A549 (cell line): Measurements from ENCODE around the gene TIGD1. TPM values are rescaled to one million over a fixed set of nuclear protein-coding genes. Genes with fewer than 3 reads are reported as not detected.

Experiments used
- ATAC-seq, 2 experiments: fragments of 200-7000 bp in 1 of 2; fragments of >200 bp in 1 of 2; cut with Nextera tagmentation in 1 of 2; cut with Tn5 transposase in 1 of 2; 3 replicates each; pipeline versions ENCODE4 v1.8.0 to v1.9.1; 2018 to 2020; ENCODE audit warnings: mild to moderate bottlenecking in 1 of 2, moderate library complexity in 1 of 2
- CTCF ChIA-PET: fragments of 300-600 bp; sonication (Branson Sonifier 250); formaldehyde crosslinking; extraction: SDS; loops from one replicate; lab custom pipeline; 2021; ENCODE audit warnings: antibody characterized with exemption, inconsistent platforms; lab: Yijun Ruan, JAX
- POLR2A ChIA-PET: fragments of 350-600 bp; formaldehyde crosslinking; extraction: SDS; loops from one replicate; lab custom pipeline; 2021; ENCODE audit warnings: antibody characterized with exemption, inconsistent platforms; lab: Yijun Ruan, JAX
- DNase-seq, 2 experiments: peaks; one replicate each; pipeline versions ENCODE4 v3.0.0 to v3.0.0-alpha.2; 2011 to 2016; ENCODE audit warnings: low read depth in 1 of 2, low spot score in 1 of 2
- FAIRE-seq: peaks from 2 replicates; lab custom pipeline; 2011; peaks lifted over from hg19 to GRCh38; lab: Jason Lieb, UNC
- H3K27ac ChIP-seq, 2 experiments: fragments of >200 bp; sonication (Bioruptor Twin); formaldehyde crosslinking; 3 replicates each; pipeline ENCODE4 v1.5.1; 2016 to 2017
- H3K4me1 ChIP-seq: fragments of >200 bp; sonication (Bioruptor Twin); formaldehyde crosslinking; 3 replicates; pipeline ENCODE4 v1.6.1; 2016
- H3K4me2 ChIP-seq: fragments of >200 bp; sonication (Bioruptor Twin); formaldehyde crosslinking; 3 replicates; pipeline ENCODE4 v1.6.1; 2016
- H3K4me3 ChIP-seq: fragments of >200 bp; sonication (Bioruptor Twin); formaldehyde crosslinking; 3 replicates; pipeline ENCODE4 v1.5.1; 2016
- H3K9me3 ChIP-seq: fragments of >200 bp; sonication (Bioruptor Twin); formaldehyde crosslinking; 3 replicates; pipeline ENCODE4 v1.6.1; 2016
- BCL3 ChIP-seq: fragments of >200 bp; sonication (Bioruptor Twin); formaldehyde crosslinking; IDR thresholded peaks from 3 replicates; pipeline ENCODE4 v1.6.1; 2016
- CBX8 ChIP-seq: fragments of 200-600 bp; sonication (generic); IDR thresholded peaks from 2 replicates; pipeline ENCODE4 v1.6.1; 2016
- CEBPB ChIP-seq, 2 experiments: fragments of >200 bp in 1 of 2; sonication (Bioruptor Twin) in 1 of 2; formaldehyde crosslinking in 1 of 2; IDR thresholded peaks; 2 replicates each; pipeline ENCODE4 v1.6.1; 2012 to 2016
- CHD2 ChIP-seq: fragments of 150-350 bp; IDR thresholded peaks from 2 replicates; pipeline ENCODE4 v1.6.1; 2014; ENCODE audit warnings: low read length; ENCODE audit not compliant: partially characterized antibody
- CHD4 ChIP-seq: fragments of 200-600 bp; sonication (generic); IDR thresholded peaks from 2 replicates; pipeline ENCODE4 v1.6.1; 2016; ENCODE audit warnings: antibody characterized with exemption, mild to moderate bottlenecking, borderline replicate concordance
- E2F6 ChIP-seq: IDR thresholded peaks from 2 replicates; pipeline ENCODE4 v1.6.1; 2012; ENCODE audit warnings: low read depth, borderline replicate concordance
- EHF ChIP-seq: fragments of 250-450 bp; sonication (Bioruptor Pico); IDR thresholded peaks from 2 replicates; pipeline ENCODE4 v1.5.0; 2020; ENCODE audit warnings: mild to moderate bottlenecking
- ELK1 ChIP-seq: fragments of 150-350 bp; IDR thresholded peaks from 2 replicates; pipeline ENCODE4 v1.6.1; 2014; ENCODE audit warnings: low read depth, mild to moderate bottlenecking, low read length
- ESRRA ChIP-seq: fragments of 150-350 bp; IDR thresholded peaks from 2 replicates; pipeline ENCODE4 v1.6.1; 2014; ENCODE audit warnings: mild to moderate bottlenecking, low read length, borderline replicate concordance
- FOSB ChIP-seq: fragments of 250-450 bp; sonication (Bioruptor Pico); IDR thresholded peaks from 2 replicates; pipeline ENCODE4 v1.5.0; 2020; ENCODE audit warnings: mild to moderate bottlenecking, moderate library complexity
- FOSL2 ChIP-seq, 2 experiments: fragments of 450-650 bp in 1 of 2; fragments of >200 bp in 1 of 2; sonication (Bioruptor Twin) in 1 of 2; formaldehyde crosslinking; IDR thresholded peaks; 2 replicates each; pipeline versions ENCODE4 v1.5.0 to v1.6.1; 2016 to 2020; ENCODE audit warnings: mild to moderate bottlenecking in 1 of 2, moderate library complexity in 1 of 2
- FOXS1 ChIP-seq: fragments of 250-450 bp; sonication (Bioruptor Pico); IDR thresholded peaks from 2 replicates; pipeline ENCODE4 v1.5.0; 2020; ENCODE audit warnings: mild to moderate bottlenecking, moderate library complexity
- HEYL ChIP-seq: fragments of 250-450 bp; sonication (Bioruptor Pico); IDR thresholded peaks from 2 replicates; pipeline ENCODE4 v1.8.0; 2021; ENCODE audit warnings: mild to moderate bottlenecking, moderate library complexity
- HMGXB4 ChIP-seq: fragments of 250-450 bp; sonication (Bioruptor Pico); IDR thresholded peaks from 2 replicates; pipeline ENCODE4 v1.5.0; 2021; ENCODE audit warnings: mild to moderate bottlenecking, moderate library complexity, borderline replicate concordance
- HOXB13 ChIP-seq: fragments of 250-450 bp; sonication (Bioruptor Pico); IDR thresholded peaks from 2 replicates; pipeline ENCODE4 v1.5.0; 2020; ENCODE audit warnings: low read depth, mild to moderate bottlenecking, moderate library complexity
- HOXB5 ChIP-seq: fragments of 250-450 bp; sonication (Bioruptor Pico); IDR thresholded peaks from 2 replicates; pipeline ENCODE4 v1.5.0; 2020; ENCODE audit warnings: mild to moderate bottlenecking, moderate library complexity
- JUNB ChIP-seq: fragments of >200 bp; sonication (Bioruptor Twin); formaldehyde crosslinking; IDR thresholded peaks from 2 replicates; pipeline ENCODE4 v1.6.1; 2016
- KDM1A ChIP-seq: fragments of 200-600 bp; sonication (generic); IDR thresholded peaks from 2 replicates; pipeline ENCODE4 v1.6.1; 2016; ENCODE audit warnings: low read depth, mild to moderate bottlenecking
- KDM5A ChIP-seq: fragments of 200-600 bp; sonication (generic); IDR thresholded peaks from 2 replicates; pipeline ENCODE4 v1.6.1; 2016; ENCODE audit warnings: antibody characterized with exemption, mild to moderate bottlenecking
- MAFK ChIP-seq: fragments of 450-650 bp; IDR thresholded peaks from 2 replicates; pipeline ENCODE4 v1.6.1; 2014; ENCODE audit not compliant: partially characterized antibody
- MAZ ChIP-seq: fragments of 150-350 bp; IDR thresholded peaks from 2 replicates; pipeline ENCODE4 v1.6.1; 2014; ENCODE audit warnings: antibody characterized with exemption, low read depth, low read length, borderline replicate concordance
- NFE2L2 ChIP-seq: fragments of 150-350 bp; conservative IDR thresholded peaks from 2 replicates; pipeline ENCODE4 v1.6.1; 2014; ENCODE audit warnings: low read length
- NPAS2 ChIP-seq: fragments of 250-450 bp; sonication (Bioruptor Pico); IDR thresholded peaks from 2 replicates; pipeline ENCODE4 v1.8.0; 2022; ENCODE audit warnings: mild to moderate bottlenecking, moderate library complexity, borderline replicate concordance
- PBX3 ChIP-seq: IDR thresholded peaks from 2 replicates; pipeline ENCODE4 v1.6.1; 2012
- PHF8 ChIP-seq: fragments of 200-600 bp; sonication (generic); IDR thresholded peaks from 2 replicates; pipeline ENCODE4 v1.6.1; 2016; ENCODE audit warnings: low read depth, mild to moderate bottlenecking, antibody characterized with exemption, moderate library complexity, borderline replicate concordance
- POLR2A ChIP-seq: IDR thresholded peaks from 2 replicates; pipeline ENCODE4 v1.6.1; 2012; ENCODE audit warnings: mild to moderate bottlenecking, low read length
- POLR2AphosphoS2 ChIP-seq: conservative IDR thresholded peaks from 2 replicates; pipeline ENCODE4 v1.6.1; 2012; ENCODE audit warnings: low read length, improper control_type of control experiment, inconsistent platforms
- RARB ChIP-seq: fragments of 250-450 bp; sonication (Bioruptor Pico); IDR thresholded peaks from 2 replicates; pipeline ENCODE4 v1.8.0; 2021; ENCODE audit warnings: mild to moderate bottlenecking, moderate library complexity
- RFX5 ChIP-seq: fragments of 450-650 bp; IDR thresholded peaks from 2 replicates; pipeline ENCODE4 v1.7.1; 2014; ENCODE audit warnings: antibody characterized with exemption, mild to moderate bottlenecking, moderate library complexity
- RNF2 ChIP-seq: fragments of 200-600 bp; sonication (generic); IDR thresholded peaks from 2 replicates; pipeline ENCODE4 v1.6.1; 2016; ENCODE audit warnings: low read depth, mild to moderate bottlenecking, antibody characterized with exemption, moderate library complexity, borderline replicate concordance
- TFCP2L1 ChIP-seq: fragments of 250-450 bp; sonication (Bioruptor Pico); IDR thresholded peaks from 2 replicates; pipeline ENCODE4 v1.5.0; 2021; ENCODE audit warnings: mild to moderate bottlenecking
- ZC3H11A ChIP-seq: fragments of 450-650 bp; IDR thresholded peaks from 2 replicates; pipeline ENCODE4 v1.6.1; 2014; ENCODE audit warnings: antibody characterized with exemption, mild to moderate bottlenecking
- ZFP36 ChIP-seq: fragments of 450-650 bp; IDR thresholded peaks from 2 replicates; pipeline ENCODE4 v1.6.1; 2014; ENCODE audit warnings: borderline replicate concordance; ENCODE audit not compliant: partially characterized antibody
- ZNF302 ChIP-seq: fragments of 250-450 bp; sonication (Bioruptor Pico); IDR thresholded peaks from 2 replicates; pipeline ENCODE4 v1.9.0; 2021; ENCODE audit warnings: inconsistent platforms, mild to moderate bottlenecking, moderate library complexity
- WGBS: methylation state at CpG from one replicate; pipeline ENCODE4 v1.1.6; 2017; ENCODE audit errors: missing lambda C conversion rate; 5-methylcytosine and 5-hydroxymethylcytosine counted together
- polyA plus RNA-seq, 4 experiments: library from polyadenylated mRNA; depleted of rRNA in 3 of 4; stranded (reverse); fragments of >200 nt; fragmentation: RNase III in 1 of 4; extraction: RNeasy Plus Mini Kit Qiagen cat#74134 plus additional on column Dnase treatment in 1 of 4; gene quantifications; 2 replicates in 3 of 4; 3 replicates in 1 of 4; pipeline ENCODE4 v1.2.3, GENCODE V29; 2011 to 2017

The TIGD1 gene
- polyA plus RNA-seq, 2 of the 4 experiments (the other 2 are of a cell fraction): 5.7 to 10.5 TPM

- H3K9me3 ChIP-seq: no peaks in the 10 kb centered on the region
- DNase-seq (no peak), ATAC-seq (peak in 1 of 2 experiments; percentile 8; a peak in 2 of 6 replicates), FAIRE-seq (no peak)
- no peak overlapping the region for H3K4me3 ChIP-seq
- peaks cover 20% of the 10 kb centered on the region for H3K4me1 ChIP-seq
- H3K4me2 ChIP-seq: no peak overlapping the region
- ChIA-PET CTCF (interaction anchor here (1.1 kb wide), 1 partner anchor 34 kb away, joined by 6 read pairs; no protein-coding TSS in a partner anchor), POLR2A (interaction anchor here (1.1 kb wide), 1 partner anchor 37 kb away, joined by 4 read pairs; the partner anchor contains the start of genes EIF4E2 and TIGD1)
- TF ChIP-seq MAFK: no peak
- TF ChIP-seq EHF (CRISPR knock-in tag): no peak
- no peak for TF ChIP-seq HOXB5
- no peak for TF ChIP-seq KDM5A
- TF ChIP-seq NFE2L2: no peak
- TF ChIP-seq FOXS1: no peak
- no peak for TF ChIP-seq NPAS2 (CRISPR knock-in tag)
- TF ChIP-seq RFX5: no peak
- no peak for TF ChIP-seq HMGXB4 (CRISPR knock-in tag)
- TF ChIP-seq POLR2AphosphoS2: no peak
- TF ChIP-seq KDM1A: no peak
- TF ChIP-seq FOSB (CRISPR knock-in tag): no peak
- TF ChIP-seq ZFP36: no peak
- TF ChIP-seq MAZ: no peak
- TF ChIP-seq CHD2: no peak
- no peak for TF ChIP-seq ZNF302
- TF ChIP-seq PBX3: no peak
- no peak for TF ChIP-seq POLR2A
- TF ChIP-seq HOXB13 (CRISPR knock-in tag): no peak
- peak overlapping the region in 1 of 2 experiments; percentile 79; a peak in 1 of 6 replicates for H3K27ac ChIP-seq
- 96% methylated on average over 7 of the region's 7 CpGs for WGBS
Measured at GRCh38 chr2:232587512-232587911, 37.2 kb upstream of the TIGD1 start.

GRCh38 chr2:232586943-232587505, 36.7 kb upstream of the TIGD1 start:
- Histone ChIP-seq H3K4me3 (no peak overlapping the region), H3K4me2 (no peak overlapping the region), H3K27ac (peak overlapping the region in 1 of 2 experiments; percentile 79; a peak in 1 of 6 replicates), H3K9me3 (no peaks in the 10 kb centered on the region), H3K4me1 (peaks cover 15% of the 10 kb centered on the region)
- FAIRE-seq (no peak), DNase-seq (no peak), ATAC-seq (no peak; a peak in 1 of 6 replicates)
- 95% methylated on average over 4 of the region's 5 CpGs for WGBS
- ChIA-PET POLR2A (interaction anchor here (1.1 kb wide), 1 partner anchor 36 kb away, joined by 4 read pairs; the partner anchor contains the start of genes EIF4E2 and TIGD1), CTCF (interaction anchor here (1.0 to 1.1 kb wide), 2 partner anchors 34 to 92 kb away, joined by 4 to 6 read pairs; no protein-coding TSS in a partner anchor)
- TF ChIP-seq CHD4: no peak
- no peak for TF ChIP-seq ELK1
- no peak for TF ChIP-seq KDM1A
- no peak for TF ChIP-seq ESRRA
- TF ChIP-seq JUNB: no peak
- no peak for TF ChIP-seq BCL3
- no peak for TF ChIP-seq CBX8
- no peak for TF ChIP-seq TFCP2L1 (CRISPR knock-in tag)
- no peak for TF ChIP-seq CEBPB (IDR thresholded peaks at IDR 0.05)
- no peak for TF ChIP-seq FOSL2 (IDR thresholded peaks at IDR 0.05)
- TF ChIP-seq FOSL2 (CRISPR knock-in tag; IDR thresholded peaks at IDR 0.05): no peak
- TF ChIP-seq HEYL (CRISPR knock-in tag): no peak
- no peak for TF ChIP-seq RFX5
- TF ChIP-seq POLR2A: no peak
- TF ChIP-seq ZC3H11A: no peak
- TF ChIP-seq PHF8: no peak
- TF ChIP-seq E2F6: no peak
- TF ChIP-seq POLR2AphosphoS2: no peak
- TF ChIP-seq RARB (CRISPR knock-in tag): no peak
- no peak for TF ChIP-seq RNF2
